Activated CD4-positive, alpha-beta T cell treated with anti-CD3 and anti-CD28 coated beads, Interleukin-10, Interleukin-2, amounts not matched to agents 100 ng/mL and 50 ng/mL, durations not matched to agents 16 hours and 8 hours (primary cell): ENCODE measurements around the gene MDP1.

Source experiments
- DNase-seq: peaks from one replicate; pipeline ENCODE4 v3.0.0-alpha.2; 2020

Gene MDP1

DNA sequence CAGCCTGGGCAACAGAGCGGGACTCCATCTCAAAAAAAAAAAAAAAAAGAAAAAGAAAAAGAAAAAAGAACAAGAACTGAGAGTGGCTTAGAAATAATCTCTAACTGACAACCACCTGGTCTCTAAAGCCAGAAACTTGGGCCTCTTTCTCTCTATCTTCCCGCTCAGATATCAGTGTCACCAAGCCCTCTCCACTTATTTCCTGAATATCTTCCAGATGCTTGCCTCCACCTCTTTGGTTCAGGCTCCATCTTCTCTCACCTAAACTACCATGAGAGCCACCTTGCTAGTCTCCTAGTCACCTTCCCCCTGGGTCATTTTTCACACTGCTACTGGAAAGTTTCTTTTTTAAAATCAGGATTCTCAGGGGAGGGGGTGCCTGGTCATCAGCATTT lies 18.8 kb downstream of the MDP1 start:
- DNase-seq, result no peak

DNA sequence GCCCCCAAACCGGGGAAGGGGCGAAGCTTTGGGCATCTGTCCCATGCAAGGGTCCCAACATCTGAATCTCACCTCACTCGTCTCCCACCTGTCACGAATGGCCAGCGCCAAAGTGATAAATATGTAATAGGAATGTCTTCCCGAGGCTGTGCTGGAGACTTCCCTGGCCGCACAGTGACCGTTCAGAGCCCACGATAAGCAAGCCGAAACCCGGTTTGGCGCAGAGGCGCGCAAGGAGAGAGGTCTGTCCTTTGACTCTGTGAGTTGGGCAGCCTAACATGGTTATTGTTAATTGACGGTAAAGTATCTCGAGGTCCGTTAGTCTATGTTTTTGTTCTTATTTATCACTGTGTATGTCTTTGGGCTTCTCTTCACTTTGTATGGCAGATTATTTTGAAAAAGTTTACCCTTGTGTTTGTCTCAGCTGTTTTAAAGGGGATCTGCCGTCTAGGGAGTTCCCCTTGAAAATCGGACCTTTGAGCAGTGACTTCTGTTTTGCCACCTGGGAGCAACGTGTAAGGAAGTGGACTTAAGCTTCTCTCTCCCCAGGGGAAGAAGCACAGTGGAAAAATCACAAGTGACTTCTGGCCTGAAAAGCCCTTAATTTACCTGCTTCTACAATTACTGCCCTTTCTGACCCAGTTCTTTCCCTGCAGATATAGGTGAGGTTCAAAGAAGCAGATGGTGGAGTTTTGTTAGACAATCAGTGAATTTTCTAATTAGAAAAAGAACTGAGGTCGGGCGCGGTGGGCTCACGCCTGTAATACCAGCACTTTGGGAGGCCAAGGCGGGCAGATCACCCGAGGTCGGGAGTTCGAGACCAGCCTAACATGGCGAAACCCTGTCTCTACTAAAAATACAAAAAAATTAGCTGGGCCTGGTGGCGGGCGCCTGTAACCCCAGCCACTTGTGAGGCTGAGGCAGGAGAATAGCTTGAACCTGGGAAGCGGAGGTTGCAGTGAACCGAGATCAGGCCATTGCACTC lies 19.5 kb downstream of the MDP1 start:
- DNase-seq, result no peak

DNA sequence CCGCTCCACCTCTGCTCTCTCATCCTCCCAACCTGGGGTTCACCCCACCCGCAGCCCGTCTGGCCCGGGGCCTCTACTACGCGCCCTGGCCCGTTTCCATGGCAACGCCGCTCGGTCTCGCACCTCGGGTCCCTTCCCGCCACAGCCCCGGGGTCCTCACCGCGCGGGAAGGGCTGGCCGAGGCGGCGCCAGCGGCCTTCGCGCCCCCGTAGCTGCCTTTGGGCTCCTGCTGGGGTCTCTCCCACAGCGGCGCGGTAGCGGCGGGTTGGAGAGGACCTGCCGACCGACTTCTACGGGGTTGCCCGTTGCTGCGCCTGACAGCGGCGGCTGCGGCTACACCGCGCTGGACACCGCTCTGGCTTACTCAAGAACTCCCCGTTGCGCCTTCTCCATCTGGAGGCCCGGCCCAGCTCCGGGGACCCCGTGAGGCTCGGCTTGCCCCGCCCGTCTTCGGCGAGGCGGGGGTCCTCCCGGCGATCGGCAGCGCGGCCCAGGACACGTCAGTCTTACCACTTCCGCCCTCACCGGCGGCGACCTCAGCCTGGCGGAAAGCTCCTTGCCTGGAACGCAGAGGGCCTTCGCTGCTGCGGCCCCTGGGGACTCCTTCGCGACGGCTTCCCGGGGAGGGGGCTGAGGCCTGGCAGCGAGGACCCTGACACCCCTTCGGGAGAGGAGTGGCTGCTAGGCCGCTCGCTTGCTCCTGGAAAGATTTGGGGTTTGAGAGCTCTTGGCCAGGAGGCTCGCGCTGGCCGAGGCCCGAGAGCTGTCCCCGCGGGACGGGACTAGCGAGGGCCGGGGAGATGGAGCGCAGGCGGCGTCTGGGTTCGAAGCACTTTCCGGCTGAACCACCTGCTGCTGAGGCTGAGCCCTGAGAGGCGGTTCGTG lies 20.4 kb downstream of the MDP1 start, which contains the start of gene TM9SF1:
Gene TM9SF1, minus strand, starts transcription at position 256 of the 885 bp plus-strand sequence. CDS start 422 bp downstream, outside the sequence.
- DNase-seq, result peak; percentile 92

DNA sequence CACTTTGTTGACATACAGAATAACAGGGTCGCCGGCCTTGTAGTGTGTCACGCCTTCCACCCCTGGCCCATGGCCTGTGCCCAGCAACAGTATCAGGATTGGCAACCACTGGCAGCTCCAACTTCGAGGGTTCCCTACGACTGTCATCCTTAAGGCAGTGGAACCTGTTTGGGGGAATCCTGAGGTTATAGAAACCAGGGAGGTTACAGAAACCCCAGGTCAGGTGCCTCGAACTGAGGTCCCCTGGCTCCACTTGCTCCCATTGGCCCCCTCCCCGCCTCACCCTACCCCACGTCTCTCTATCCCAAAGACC lies 21.0 kb downstream of the MDP1 start:
- DNase-seq, result no peak

DNA sequence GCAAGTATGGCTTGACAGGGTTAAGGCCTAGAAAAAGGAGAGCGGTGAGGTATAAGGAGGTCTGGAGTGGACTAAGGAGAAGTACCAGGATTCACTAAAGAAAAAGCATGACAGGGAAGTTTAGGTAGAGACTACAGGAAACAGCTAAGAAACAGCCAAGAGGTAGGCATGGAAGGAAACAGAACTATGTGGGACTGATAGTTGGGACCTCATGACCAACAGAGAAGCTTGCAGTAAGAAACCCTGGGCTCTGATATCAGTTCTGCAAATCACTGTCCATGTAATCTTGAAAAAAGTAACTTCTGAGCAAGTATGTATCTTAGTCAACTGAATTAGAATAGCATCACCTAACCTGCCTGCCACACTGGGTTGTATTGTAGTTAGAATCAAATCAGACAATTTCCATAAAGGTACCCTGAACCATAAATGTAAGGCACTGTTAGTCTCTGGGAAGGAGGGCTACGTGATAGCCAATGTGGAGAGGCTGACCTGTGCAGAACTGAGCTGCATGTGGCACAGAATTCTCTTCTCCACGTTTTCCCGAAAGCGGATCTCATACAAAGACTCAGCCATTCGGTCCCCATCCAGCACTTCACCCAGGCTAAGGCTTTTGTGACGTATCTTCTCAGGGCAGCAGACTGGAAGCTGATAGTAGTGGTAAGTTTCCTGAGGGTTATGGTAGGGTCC lies 21.5 kb downstream of the MDP1 start:
- DNase-seq, result no peak

DNA sequence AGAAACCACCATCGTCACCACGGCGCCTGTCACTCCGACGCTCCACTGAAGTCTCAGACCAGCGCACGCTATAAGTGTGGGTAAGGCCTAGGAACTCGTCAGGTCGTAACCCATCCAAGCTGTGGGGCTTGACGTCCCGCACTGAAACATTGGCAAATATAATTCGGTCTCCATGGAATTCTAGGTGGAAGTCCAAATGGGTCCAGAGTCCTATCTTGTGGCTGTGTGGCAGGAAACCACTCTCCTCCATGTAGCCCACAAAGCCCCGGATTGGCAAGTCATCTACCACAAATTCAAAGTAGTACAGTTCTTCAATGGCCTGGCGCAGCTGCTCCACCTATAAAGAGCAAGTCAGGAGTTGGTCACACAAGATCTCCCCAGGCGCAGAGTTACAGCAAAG lies 22.9 kb downstream of the MDP1 start:
- no peak for DNase-seq

DNA sequence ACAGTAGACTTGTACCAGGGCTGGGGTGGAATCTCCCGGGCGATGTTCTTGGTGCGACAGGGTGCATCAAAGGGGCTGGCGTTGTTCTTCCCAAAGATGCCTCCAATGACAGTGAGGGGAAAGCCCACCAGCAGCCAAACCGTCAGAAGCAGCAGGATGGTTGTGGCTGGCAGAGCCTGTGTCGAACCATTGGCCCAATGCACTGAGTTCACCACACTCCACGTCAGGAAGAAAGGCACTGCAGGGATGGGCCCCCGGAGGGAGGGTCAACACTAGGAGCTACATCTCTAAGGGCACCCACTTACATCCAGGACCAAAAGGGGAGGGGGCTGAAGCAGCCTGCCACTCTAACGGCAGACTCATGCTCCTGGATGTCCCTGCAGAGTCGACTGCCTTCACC lies 25.4 kb downstream of the MDP1 start:
- DNase-seq, result no peak

DNA sequence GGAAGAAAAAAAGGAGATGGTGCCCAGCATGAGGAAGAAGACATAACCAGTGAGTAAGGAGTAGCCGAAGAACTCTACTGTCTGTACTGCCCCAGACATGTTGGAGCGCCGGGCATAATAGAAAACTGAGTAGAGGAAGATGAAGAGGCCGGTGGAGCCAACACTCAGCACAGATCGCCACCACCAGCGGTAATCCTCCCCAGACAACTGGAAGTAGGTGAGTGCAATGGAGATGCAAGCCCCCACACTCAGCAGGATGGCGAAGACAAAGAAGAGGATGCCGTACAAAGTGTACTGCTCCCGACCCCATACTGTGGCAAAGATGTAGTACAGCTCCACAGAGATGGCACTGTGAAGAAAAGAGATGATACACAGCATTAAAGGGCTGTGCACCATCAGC lies 26.4 kb downstream of the MDP1 start:
- no peak for DNase-seq

DNA sequence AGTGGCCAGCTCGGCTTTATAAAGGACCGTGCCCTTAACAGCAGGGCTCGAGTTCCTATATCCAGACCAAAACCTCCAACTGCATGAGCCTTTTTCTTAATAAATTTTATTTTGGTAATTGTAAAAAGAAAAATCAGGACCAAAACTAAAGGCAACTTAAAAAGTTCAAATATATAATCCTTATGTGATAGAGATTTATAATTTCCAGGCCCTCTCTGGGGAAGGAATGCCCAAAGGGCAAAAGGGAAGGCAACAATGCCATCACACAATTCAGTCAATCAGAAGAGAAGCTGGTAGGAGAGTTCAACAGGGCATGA lies 26.8 kb downstream of the MDP1 start:
- no peak for DNase-seq

DNA sequence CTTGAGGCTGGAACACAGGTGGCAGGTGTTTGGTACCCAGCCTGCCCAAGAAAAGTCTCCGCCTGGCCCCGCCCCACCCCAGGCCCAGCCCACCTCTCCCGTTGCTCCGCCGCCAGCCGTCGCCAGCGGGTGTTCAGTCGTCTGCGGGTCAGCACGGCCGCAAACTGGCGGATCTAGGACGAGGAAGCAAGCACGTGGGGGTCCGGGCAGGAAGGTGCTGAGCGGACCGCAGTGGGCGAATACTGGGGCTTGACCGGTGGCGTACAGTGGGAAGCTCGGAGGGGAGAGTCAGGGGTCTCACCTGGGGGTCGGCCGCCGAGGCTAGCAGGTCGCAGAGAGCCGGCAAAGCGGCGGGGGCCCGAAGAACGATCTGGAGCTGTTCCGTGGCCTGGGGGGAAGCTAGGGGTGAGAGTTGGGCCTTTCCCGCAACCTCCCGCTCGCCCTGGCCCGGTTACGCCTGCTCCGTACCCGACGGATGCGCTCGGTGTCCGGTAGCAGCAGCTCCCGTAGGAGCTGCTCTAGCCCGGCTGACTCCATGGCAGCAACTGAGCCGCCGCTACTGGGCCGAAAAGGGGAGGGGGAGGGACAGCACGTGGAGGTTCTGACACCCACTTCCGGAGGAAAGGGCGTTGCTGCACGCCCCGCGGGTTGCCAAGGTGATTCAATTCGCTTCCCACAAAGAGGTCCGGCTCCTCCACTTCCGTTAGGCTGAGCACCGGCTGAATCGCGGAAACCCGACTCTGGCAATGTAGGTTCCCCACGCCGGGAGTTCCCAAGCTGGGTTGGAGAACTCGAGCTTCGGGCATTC lies 27.4 kb downstream of the MDP1 start, which contains the start of gene IPO4:
Gene IPO4, minus strand, starts transcription at position 566 of the 808 bp plus-strand sequence. Its CDS starts 29 bp downstream, at position 537.
- peak; percentile 98 for DNase-seq

DNA sequence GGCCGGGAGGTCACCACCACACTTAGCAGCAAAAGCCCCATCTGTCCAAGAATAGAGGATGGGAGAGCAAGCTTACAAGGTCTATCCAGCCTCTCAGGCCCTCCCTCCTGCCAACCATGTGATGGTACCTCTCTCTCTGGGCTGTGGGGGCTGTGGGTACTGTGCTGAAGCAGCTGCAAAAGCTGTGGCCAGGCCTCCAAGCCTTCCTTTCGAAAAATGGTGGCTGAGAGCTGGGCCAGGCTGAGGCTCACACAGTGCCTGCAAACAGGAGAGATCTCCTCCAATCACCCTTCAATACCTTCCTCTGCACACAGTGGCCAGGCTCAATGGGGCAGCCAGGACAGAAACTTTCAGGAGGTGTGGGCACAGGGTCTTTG lies 28.3 kb downstream of the MDP1 start:
- DNase-seq, result no peak

DNA sequence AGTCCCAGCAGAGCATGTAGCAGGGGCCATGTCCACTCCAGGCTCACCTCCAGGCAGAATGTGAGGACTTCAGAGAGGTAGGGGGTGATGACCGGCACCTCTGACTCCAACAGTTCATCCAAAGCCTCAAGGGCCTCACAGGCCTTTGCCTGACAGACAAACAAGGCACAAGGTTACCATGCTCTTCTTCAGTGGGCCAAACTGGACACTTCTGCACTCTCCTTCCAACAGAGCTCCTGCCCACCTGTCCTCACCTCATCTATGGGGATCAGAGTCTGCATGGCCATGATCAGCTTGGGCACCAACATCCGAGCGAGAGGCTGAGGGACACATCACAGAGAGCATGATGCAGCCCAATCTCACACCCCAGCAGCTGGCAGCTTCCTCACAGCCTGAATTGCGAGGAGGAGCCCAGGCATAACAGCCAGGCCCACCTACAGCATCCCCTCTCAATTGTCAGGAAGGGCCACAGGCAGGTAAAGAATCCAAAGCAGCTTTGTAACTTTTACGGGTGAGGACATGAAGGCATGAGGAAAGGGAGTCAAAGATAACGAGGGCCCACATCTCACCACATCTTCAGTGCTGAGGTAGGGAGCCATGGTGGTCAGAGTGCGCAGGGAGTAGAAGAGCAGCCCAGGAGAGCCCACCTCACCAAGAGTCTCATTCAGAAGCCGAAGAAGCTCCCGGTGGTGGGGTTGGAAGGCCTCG lies 28.9 kb downstream of the MDP1 start:
- no peak for DNase-seq

DNA sequence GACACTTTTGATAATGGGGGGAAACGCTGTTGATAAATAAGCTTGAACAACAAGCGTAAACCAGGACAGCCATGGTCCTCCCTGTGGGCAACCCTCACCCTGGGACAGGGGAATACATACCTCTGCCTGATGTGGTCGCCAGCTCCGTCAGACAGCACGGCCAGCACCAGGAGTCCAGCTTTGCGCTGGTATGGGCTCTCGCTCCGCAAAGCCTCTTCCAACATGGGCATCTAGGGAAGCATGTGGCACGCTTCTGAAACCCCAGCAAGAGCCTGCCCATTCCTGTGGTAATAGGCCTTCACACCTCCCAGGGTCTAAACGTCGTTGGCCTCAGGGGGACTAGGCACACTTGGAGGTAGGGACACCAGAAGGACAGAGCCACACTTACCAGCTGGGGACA lies 30.1 kb downstream of the MDP1 start:
- DNase-seq, result no peak

DNA sequence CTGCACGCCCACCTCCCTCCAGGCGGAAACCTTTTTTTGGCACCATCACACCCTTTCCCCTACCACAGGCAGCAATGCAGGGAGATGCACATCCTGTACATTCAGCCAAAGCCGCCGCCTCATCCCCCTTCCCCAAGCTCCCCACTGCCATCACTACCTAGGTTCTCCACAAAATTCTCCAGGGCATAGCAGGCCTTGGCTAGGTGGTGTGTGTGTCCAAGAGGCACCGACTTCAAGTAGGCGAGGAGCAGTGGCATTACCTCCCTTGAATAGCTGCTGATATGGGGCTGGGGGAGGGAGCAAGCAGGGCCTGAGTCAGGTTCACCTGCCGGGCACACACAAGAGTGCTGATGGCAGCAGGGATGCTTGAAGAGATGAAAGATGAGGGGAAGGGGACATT lies 30.8 kb downstream of the MDP1 start:
- DNase-seq, result no peak

DNA sequence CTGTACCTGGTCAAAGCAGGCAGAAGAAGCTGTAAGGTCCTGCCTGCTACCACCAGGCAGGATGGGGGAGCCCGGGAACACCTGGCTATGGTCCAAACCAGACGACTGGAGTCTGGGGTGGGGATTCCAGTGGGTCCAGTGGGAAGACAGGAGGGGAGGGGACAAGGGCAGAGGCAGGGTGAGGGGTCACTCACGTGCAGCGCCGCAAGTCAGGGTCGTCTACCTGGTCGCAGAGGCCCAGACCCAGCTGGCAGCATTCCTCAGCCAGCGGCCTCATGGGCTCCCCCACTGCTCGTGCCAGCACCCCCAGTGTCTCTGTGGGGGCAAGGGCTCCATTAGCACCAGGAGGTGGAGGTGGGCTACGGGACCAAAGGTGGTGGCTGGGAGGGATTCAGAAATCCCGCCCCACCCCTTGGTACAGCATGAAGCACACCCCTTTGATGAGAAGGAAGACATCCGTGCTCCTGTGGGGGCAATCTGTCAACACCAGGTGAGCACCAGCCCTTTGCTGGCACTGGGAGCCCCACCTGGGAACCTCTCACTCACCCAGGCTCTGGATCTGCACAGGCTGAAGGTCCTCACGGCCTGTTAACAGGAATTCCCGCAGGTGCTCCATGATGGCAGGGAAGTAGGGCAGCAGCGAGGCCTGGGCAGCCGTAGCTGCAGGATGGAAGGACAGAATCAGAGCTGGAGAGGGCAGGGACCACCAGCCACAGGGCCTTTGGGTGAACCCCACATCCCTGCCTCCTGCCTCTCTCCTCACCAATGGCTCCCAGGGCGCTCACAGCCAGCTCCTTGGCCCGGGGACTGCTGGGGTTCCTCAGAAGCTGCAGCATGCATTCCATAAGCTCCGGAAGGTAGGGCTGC lies 31.5 kb downstream of the MDP1 start:
- no peak for DNase-seq

DNA sequence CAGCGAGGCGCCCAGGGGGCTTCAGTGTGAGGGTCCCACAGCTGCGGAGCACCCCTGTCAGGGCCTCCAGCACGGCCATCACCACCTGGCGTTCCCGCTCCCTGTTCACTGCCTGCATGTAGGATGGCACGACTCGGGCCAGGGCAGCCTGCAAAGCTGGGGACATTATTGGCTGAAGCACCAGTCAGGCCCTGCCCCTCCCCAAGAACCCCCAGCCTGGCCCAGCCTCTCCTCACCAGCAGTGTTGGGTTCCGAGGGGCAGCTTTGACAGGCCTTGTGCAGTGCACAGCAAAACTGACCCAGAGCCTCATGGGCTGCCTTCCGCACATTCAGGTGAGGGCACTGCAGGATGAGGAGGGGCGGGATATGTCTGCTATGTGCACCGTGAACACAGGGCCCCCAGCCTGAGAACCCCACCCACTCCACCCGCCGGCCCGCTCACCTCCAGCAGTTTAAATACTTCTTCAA lies 32.8 kb downstream of the MDP1 start:
- DNase-seq, result no peak

DNA sequence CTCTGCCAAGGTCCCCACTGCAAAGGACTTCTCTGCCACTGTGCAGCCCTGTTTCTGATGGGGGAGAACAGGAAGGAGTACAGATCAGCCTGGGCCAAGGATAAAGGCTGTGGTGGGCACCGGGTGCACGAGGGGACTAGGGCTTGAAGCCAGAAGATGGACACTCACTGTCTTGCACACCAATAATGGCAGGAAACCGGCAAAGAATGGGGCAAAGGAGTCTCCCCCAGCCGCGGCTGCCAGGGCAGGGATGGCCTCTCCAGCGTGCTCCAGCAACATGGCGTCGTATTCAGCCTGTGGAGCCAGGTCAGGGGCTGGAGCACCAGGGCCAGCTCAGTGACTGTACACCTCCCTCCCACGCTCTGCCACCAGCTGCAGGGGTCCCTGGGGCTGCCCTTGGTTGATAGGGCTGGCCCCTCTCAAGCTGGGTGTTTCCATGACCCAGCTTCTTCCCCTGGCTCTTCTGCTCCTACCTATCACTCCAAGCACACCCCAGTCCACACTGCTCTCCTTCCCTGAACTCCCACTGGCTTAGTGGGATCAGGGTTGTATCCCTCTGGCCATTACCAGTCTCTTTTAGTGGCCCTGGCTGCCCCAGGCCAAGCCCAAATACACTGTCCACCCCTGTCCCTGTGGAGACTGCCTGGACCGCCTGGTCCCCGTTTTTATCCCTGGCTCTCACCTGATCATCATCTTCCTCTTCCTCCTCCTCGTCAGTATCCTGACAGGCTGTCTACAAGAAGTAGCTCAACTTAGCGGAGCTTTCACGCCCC lies 33.6 kb downstream of the MDP1 start:
- no peak for DNase-seq

DNA sequence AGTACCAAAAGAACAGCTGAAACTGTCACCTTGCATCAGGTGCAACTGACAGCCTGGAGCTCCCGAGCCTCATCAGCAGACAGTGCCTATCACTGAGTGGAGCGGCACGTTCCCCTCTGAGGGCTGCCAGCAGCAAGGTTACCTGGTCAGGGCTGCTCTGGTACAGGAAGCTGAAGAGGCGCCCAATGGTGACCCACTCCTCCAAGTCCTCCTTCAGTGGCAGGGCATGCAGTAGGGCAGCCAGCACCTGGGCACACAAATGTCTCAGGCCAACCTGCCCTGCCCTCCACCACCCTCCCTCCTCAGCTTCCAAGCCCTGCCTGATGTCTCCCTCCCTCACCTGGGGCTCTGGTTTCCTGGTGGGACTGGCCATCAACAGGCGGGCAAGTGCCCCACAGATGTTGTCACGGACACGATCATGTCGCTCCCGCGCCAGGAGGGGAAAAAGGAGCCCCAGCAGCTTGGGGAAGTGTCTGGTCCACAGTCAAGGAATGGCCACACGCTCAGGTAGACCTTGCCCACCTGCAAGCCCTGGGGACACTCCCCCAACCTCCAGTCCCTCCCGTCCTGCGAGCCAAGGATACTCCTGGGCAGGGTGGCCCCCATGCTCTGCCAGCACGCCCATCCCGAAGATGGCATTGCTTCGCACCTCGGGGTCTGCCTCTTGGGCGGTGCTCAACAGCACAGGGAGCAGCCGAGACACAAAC lies 34.3 kb downstream of the MDP1 start:
- no peak for DNase-seq
